Measurements from ENCODE around the gene PCK1.

DNA sequence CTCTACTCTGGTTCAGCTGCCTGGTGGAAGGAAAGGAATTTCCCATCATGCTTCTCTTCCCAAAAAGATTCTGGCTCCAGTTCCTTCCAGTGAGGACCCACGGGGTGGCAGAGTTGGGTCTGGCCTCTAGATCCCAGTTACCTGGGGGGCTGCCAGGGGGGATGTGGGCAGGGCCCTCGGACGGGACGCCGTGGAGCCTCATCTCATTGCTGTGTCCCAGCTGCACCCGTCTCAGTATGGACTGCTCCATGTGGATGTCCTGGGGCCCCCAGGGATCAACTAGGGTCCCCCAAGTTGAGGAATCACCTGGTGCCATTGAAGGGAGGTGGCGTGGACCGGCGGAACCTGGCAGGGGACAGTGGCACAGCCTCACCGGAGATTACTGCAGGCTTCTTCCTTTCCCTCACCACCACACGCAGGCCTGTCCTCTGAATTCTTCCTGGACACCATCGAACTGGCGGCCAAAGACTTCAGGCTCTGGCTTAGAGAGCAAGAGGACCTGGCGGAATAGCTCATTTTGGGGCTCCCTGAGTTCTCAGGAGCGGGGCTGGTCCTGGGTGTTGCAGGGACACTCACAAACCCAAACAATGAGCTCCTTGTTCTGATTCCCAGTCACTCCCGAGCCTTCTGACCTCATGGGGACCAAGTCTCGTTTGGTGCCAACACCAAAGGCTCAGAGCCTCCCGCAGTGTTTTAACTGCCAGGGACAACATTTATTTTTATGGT, 50.8 kb downstream of the PCK1 start:
- TF ChIP-seq CTCF (IDR thresholded peaks at IDR 0.05): no peak
- no peak for TF ChIP-seq POLR2A (IDR thresholded peaks at IDR 0.05)
